C4-2B (cell line): ENCODE data around the gene NSRP1.
"Not testable (repeated sequence)": the region's sequence is repeated elsewhere in the genome, so short reads cannot be mapped to it uniquely, and the experiment has no call there.

Source experiments
- H3K27ac ChIP-seq: fragments of 450-650 bp; 2 replicates; pipeline ENCODE4 v1.5.1; 2017
- ZFX ChIP-seq: fragments of 450-650 bp; IDR thresholded peaks from 2 replicates; pipeline ENCODE4 v1.6.1; 2017
- TF ChIP-seq, protein P1 (sequence below): fragments of 450-650 bp; conservative IDR thresholded peaks from 2 replicates; pipeline ENCODE4 v1.5.1; 2017; ENCODE audit warnings: mild to moderate bottlenecking

The NSRP1 gene, protein sequence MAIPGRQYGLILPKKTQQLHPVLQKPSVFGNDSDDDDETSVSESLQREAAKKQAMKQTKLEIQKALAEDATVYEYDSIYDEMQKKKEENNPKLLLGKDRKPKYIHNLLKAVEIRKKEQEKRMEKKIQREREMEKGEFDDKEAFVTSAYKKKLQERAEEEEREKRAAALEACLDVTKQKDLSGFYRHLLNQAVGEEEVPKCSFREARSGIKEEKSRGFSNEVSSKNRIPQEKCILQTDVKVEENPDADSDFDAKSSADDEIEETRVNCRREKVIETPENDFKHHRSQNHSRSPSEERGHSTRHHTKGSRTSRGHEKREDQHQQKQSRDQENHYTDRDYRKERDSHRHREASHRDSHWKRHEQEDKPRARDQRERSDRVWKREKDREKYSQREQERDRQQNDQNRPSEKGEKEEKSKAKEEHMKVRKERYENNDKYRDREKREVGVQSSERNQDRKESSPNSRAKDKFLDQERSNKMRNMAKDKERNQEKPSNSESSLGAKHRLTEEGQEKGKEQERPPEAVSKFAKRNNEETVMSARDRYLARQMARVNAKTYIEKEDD

DNA sequence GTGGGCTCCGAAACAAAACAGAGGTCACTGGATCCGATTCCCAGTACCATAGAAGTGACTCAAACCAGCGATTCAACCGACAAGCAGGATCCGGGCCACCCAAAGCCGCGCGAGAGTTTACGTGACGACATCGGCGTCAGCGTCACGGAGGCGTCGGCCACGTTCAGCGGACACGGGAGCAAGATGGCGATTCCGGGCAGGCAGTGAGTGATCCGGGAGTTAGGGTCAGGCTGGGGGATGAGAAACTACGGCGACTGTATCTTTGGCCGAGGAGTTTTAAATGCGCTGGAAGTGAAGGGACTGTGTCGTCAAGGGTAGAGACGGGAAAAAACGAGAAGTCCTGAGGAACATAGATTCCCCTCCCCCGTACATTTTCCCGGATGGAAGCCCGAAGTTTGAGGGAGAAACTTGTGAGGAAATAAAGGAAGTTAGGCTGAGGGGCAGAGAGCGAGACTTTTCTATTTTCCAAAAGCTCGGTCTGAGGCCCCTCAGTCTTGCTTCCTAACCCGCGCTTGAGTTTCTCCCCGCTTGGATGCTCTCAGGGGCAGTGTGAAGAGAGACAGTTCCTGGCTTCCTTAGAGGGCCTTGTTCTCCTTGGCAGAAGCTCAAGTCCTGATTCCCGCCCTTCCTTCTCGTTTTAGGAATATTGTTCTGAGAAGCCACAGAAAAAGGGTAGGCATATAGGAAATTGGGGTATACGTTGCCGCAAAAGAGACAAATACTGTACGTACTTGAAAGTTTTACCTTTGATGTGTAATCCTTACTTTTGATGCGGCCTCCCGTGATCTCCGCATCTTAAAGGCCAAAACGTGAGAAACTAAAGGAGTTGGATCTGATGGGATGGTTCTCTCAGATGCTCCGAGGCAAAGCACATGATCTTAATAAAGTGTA is at the start of gene NSRP1:
TSS of gene NSRP1 (plus strand) at position 156 of the 891 bp plus-strand sequence. CDS start at position 184, 28 bp downstream.
- TF ChIP-seq, protein P1, sequence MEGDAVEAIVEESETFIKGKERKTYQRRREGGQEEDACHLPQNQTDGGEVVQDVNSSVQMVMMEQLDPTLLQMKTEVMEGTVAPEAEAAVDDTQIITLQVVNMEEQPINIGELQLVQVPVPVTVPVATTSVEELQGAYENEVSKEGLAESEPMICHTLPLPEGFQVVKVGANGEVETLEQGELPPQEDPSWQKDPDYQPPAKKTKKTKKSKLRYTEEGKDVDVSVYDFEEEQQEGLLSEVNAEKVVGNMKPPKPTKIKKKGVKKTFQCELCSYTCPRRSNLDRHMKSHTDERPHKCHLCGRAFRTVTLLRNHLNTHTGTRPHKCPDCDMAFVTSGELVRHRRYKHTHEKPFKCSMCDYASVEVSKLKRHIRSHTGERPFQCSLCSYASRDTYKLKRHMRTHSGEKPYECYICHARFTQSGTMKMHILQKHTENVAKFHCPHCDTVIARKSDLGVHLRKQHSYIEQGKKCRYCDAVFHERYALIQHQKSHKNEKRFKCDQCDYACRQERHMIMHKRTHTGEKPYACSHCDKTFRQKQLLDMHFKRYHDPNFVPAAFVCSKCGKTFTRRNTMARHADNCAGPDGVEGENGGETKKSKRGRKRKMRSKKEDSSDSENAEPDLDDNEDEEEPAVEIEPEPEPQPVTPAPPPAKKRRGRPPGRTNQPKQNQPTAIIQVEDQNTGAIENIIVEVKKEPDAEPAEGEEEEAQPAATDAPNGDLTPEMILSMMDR = no peak
- peak; percentile 65 for TF ChIP-seq ZFX
- peak within 1 kb of the TSS; percentile 99 for H3K27ac ChIP-seq

DNA sequence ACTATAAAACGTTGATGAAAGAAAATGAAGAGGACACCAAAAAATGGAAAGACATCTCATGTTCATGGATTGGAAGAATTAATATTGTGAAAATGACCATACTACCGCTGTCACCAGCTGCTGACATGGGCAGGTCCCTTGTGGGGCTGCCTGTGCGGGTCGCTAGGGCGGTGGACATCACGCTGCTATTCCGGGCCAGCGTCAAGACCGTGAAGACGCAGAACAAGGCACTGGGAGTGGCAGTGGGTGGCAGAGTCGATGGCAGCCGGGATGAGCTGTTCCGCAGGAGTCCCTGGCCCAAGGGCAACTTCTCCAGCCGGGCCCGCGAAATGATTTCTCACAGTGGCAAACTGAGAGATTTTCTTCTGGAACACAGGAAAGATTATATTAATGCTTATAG is 48.2 kb upstream of the NSRP1 start:
- H3K27ac ChIP-seq = no peak overlapping the region
- TF ChIP-seq, protein P1 = no peak
- no peak for TF ChIP-seq ZFX

DNA sequence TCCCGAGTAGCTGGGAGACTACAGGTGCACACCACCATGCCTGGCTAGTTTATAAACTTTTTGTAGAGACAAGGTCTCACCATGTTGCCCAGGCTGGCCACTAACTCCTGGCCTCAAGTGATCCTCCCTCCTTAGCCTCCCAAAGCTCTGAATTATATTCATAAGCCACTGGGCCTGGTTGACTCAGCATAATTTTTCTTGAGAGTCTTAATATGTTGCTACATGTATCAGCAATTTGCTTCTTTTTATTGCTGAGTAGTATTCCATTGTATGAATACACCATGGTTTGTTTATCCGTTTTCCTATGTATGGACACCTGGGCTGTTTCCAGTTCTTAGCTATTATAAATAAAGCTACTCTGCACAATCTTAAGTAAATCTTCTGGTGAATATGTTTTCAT is 42.4 kb upstream of the NSRP1 start:
- TF ChIP-seq, protein P1 = no peak
- TF ChIP-seq ZFX = no peak
- H3K27ac ChIP-seq = no peak overlapping the region

DNA sequence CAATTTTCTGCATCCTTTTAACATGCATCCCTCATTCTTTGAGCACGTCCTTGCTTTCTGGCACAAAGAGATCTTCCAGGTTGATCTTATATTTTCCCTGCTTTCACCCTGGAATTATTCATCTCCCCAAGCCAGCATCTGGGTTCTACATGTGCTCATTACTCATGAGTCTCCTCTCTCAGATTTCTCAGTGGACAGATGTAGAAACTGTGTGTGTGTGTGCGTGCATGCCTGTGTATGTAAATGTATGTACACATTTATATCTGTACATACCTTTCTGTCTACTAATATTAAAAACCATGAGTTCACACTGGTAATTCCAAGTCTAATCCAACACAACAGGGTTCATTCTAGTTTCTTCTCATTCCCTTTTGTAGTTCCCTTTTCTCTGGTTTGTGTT is 41.9 kb upstream of the NSRP1 start:
- H3K27ac ChIP-seq = no peak overlapping the region
- TF ChIP-seq, protein P1 = no peak
- TF ChIP-seq ZFX = no peak

DNA sequence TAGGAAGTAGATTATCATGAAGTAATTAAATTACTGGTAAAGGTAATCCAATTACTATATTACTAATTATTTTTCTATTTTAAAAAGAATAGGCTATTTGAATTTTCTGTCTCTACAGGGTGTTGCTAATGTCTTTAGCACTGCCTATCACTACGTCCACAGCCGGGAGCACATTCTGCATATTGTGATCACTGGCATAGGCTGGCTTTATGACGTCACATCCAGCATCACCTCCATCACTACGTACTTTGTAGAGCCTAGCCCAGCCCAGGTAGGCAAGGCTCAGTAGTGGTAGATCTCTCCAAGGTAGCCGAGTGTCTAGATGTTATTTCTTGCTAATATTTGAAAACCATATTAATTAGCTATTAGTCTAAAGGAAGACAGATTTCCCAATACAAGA is 33.8 kb upstream of the NSRP1 start:
- TF ChIP-seq, protein P1 = no peak
- no peak for TF ChIP-seq ZFX
- no peak overlapping the region for H3K27ac ChIP-seq

DNA sequence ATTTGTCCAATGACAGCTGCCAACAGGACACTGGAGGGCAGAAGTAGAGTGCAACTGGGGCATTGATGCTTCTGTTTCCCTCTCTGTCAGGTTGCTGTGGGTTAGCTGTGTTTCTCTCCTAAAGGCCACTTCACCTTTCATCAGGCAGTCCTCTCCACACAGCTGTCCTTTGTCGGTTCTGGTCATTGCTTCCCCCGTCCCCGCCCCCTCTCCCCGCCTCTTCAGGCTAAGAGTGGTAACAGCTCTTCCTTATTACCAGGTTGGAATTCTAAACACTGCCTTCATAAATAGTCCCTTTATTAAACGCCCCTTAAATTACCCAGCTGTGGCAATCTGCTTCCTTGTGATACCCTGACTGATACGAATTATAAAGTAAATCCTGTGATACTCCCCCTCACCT is 31.8 kb upstream of the NSRP1 start:
- TF ChIP-seq ZFX = no peak
- TF ChIP-seq, protein P1 = no peak
- H3K27ac ChIP-seq = no peak overlapping the region

DNA sequence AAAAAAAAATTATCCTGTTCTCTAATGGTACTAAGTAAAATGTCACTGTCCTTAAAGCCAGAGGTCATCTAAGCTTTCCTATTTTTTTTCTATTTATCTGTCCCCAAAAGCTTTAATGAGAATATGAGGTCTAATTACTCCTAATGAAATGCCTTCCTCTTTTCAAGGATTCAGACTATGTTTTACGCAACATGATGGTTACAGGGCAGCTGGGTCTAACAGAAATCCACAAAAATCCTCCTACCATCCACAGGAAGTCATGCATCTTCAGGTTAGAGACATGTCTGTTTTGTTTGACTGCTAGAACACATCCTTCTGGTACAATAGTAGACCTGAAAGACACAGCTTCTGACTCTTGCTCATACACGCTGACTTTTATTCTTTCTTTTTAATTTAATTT is 29.7 kb upstream of the NSRP1 start:
- no peak overlapping the region for H3K27ac ChIP-seq
- TF ChIP-seq, protein P1 = no peak
- no peak for TF ChIP-seq ZFX

DNA sequence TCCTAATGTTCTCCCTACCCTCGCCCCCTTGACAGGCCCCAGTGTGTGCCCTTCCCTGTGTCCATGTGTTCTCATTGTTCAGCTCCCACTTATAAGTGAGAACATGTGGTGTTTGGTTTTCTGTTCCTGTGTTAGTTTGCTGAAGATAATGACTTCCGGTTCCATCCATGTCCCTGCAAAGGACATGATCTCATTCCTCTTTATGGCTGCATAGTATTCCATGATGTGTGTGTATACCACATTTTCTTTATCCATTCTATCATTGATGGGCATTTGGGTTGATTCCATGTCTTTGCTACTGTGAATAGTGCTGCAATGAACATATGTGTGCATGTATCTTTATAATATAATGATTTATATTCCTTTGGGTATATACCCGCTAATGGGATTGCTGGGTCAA is 29.2 kb upstream of the NSRP1 start:
- H3K27ac ChIP-seq = not testable (repeated sequence)
